ENCODE measurements around the gene ASH1L. TPM values are rescaled to one million over a fixed set of nuclear protein-coding genes. Genes with fewer than 3 reads are reported as not detected.
"Not testable (repeated sequence)": the region's sequence is repeated elsewhere in the genome, so short reads cannot be mapped to it uniquely, and the experiment has no call there.

The ASH1L gene
- polyA plus RNA-seq, 4 donors, result 3.5 to 30.9 (median 6.5) TPM

DNA sequence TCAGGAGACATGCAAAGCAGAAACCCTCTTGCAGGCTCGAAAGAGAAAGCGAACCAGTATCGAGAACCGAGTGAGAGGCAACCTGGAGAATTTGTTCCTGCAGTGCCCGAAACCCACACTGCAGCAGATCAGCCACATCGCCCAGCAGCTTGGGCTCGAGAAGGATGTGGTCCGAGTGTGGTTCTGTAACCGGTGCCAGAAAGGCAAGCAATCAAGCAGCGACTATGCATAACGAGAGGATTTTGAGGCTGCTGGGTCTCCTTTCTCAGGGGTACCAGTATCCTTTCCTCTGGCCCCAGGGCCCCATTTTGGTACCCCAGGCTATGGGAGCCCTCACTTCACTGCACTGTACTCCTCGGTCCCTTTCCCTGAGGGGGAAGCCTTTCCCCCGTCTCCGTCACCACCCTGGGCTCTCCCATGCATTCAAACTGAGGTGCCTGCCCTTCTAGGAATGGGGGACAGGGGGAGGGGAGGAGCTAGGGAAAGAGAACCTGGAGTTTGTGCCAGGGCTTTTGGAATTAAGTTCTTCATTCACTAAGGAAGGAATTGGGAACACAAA, 128.7 kb downstream of the ASH1L start:
- not testable (repeated sequence) for H3K4me1 ChIP-seq (ENCODE audit: control insufficient read depth in 3 of 3, insufficient read depth in 2 of 3, low read depth in 1 of 3, low read length in 2 of 3); H3K27ac ChIP-seq (ENCODE audit: low read depth in 1 of 3, low read length in 2 of 3); FAIRE-seq; H3K9me3 ChIP-seq (ENCODE audit: control insufficient read depth in 2 of 2, insufficient read depth in 1 of 2, low read depth in 1 of 2, low read length in 1 of 2); H3K4me3 ChIP-seq (ENCODE audit: low read depth in 1 of 3, low read length in 3 of 3); H3K27me3 ChIP-seq (ENCODE audit: control insufficient read depth in 3 of 3, insufficient read depth in 3 of 3, low read length in 3 of 3); DNase-seq
- H3K36me3 ChIP-seq (ENCODE audit: control insufficient read depth in 3 of 3, insufficient read depth in 2 of 3, low read depth in 1 of 3, low read length in 3 of 3), result peaks cover 12 to 54% (median 14%) of the 10 kb centered on the region in 3 donors
- 91 to 97% (median 95%) methylated on average over 14 of the region's 14 CpGs for WGBS, 3 donors

DNA sequence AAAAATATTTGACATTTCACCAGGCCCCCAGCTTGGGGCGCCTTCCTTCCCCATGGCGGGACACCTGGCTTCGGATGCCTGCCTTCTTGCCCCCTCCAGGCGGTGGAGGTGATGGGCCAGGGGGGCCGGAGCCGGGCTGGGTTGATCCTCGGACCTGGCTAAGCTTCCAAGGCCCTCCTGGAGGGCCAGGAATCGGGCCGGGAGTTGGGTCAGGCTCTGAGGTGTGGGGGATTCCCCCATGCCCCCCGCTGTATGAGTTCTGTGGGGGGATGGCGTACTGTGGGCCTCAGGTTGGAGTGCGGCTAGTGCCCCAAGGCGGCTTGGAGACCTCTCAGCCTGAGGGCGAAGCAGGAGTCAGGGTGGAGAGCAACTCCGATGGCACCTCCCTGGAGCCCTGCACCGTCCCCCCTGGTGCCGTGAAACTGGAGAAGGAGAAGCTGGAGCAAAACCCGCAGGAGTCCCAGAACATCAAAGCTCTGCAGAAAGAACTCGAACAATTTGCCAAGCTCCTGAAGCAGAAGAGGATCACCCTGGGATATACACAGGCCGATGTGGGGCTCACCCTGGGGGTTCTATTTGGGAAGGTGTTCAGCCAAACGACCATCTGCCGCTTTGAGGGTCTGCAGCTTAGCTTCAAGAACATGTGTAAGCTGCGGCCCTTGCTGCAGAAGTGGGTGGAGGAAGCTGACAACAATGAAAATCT, 129.3 kb downstream of the ASH1L start:
- 94 to 96% (median 95%) methylated on average over 19 to 23 of the region's 23 CpGs for WGBS, 3 donors
- H3K4me1 ChIP-seq (ENCODE audit: control insufficient read depth in 3 of 3, insufficient read depth in 2 of 3, low read depth in 1 of 3, low read length in 2 of 3); DNase-seq; H3K9me3 ChIP-seq (ENCODE audit: control insufficient read depth in 2 of 2, insufficient read depth in 1 of 2, low read depth in 1 of 2, low read length in 1 of 2); H3K4me3 ChIP-seq (ENCODE audit: low read depth in 1 of 3, low read length in 3 of 3); H3K27me3 ChIP-seq (ENCODE audit: control insufficient read depth in 3 of 3, insufficient read depth in 3 of 3, low read length in 3 of 3); FAIRE-seq; H3K27ac ChIP-seq (ENCODE audit: low read depth in 1 of 3, low read length in 2 of 3): not testable (repeated sequence)
- H3K36me3 ChIP-seq (ENCODE audit: control insufficient read depth in 3 of 3, insufficient read depth in 2 of 3, low read depth in 1 of 3, low read length in 3 of 3), result peaks cover 8 to 50% (median 8%) of the 10 kb centered on the region in 3 donors

DNA sequence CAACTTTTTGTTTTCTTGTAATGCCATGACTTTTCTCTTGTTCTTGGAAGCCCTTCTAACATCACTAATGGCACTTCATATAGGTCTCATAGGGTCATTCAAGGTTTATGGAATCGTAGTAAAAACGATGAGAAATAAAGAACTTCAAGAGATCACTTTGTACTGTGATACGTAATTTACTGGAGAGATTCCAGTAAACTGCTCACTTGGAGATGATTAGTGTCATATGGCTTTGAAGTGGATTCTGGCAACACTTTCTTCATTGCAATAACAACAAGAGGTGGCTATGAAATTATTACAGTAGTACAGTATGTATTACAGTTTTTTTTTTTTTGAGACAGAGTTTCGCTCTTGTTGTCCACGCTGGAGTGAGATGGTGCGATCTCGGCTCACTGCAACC, 138.5 kb downstream of the ASH1L start:
- peaks cover 0 to 43% (median 6%) of the 10 kb centered on the region in 3 donors for H3K36me3 ChIP-seq (ENCODE audit: control insufficient read depth in 3 of 3, insufficient read depth in 2 of 3, low read depth in 1 of 3, low read length in 3 of 3)
- FAIRE-seq (no peak), DNase-seq (no peak)
- H3K4me1 ChIP-seq (ENCODE audit: control insufficient read depth in 3 of 3, insufficient read depth in 2 of 3, low read depth in 1 of 3, low read length in 2 of 3), result no peaks in the 10 kb centered on the region
- H3K4me3 ChIP-seq (ENCODE audit: low read depth in 1 of 3, low read length in 3 of 3), result no peak overlapping the region
- 85 to 95% (median 94%) methylated on average over 7 of the region's 7 CpGs for WGBS, 3 donors
- H3K27ac ChIP-seq (ENCODE audit: low read depth in 1 of 3, low read length in 2 of 3), result no peak overlapping the region
- no peaks in the 10 kb centered on the region for H3K27me3 ChIP-seq (ENCODE audit: control insufficient read depth in 3 of 3, insufficient read depth in 3 of 3, low read length in 3 of 3)
- no peaks in the 10 kb centered on the region for H3K9me3 ChIP-seq (ENCODE audit: control insufficient read depth in 2 of 2, insufficient read depth in 1 of 2, low read depth in 1 of 2, low read length in 1 of 2)

DNA sequence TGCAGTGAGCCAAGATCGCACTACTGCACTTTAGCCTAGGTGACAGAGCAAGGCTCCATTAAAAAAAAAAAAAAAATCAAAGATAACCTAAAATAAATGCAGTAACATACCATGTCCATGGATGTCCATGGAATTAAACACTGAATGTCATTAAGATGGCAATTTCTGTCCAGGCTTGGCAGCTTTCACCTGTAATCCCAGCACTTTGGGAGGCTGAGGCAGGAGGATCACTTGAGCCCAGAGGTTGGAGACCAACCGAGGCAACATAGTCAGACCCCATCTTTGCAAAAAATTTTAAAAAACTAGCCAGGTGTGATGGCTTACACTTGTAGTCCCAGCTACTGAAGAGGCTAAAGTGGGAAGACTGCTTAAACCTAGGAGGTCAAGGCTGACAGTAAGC, 141.8 kb downstream of the ASH1L start:
- 100% methylated on average over 2 of the region's 2 CpGs for WGBS, 3 donors
- H3K36me3 ChIP-seq (ENCODE audit: control insufficient read depth in 3 of 3, insufficient read depth in 2 of 3, low read depth in 1 of 3, low read length in 3 of 3), result peaks cover 0 to 38% (median 4%) of the 10 kb centered on the region in 3 donors
- no peak overlapping the region for H3K27ac ChIP-seq (ENCODE audit: low read depth in 1 of 3, low read length in 2 of 3)
- H3K4me1 ChIP-seq (ENCODE audit: control insufficient read depth in 3 of 3, insufficient read depth in 2 of 3, low read depth in 1 of 3, low read length in 2 of 3), result no peaks in the 10 kb centered on the region
- FAIRE-seq, result no peak
- H3K9me3 ChIP-seq (ENCODE audit: control insufficient read depth in 2 of 2, insufficient read depth in 1 of 2, low read depth in 1 of 2, low read length in 1 of 2), result no peaks in the 10 kb centered on the region
- no peak overlapping the region for H3K4me3 ChIP-seq (ENCODE audit: low read depth in 1 of 3, low read length in 3 of 3)
- H3K27me3 ChIP-seq (ENCODE audit: control insufficient read depth in 3 of 3, insufficient read depth in 3 of 3, low read length in 3 of 3), result no peaks in the 10 kb centered on the region
- no peak for DNase-seq

DNA sequence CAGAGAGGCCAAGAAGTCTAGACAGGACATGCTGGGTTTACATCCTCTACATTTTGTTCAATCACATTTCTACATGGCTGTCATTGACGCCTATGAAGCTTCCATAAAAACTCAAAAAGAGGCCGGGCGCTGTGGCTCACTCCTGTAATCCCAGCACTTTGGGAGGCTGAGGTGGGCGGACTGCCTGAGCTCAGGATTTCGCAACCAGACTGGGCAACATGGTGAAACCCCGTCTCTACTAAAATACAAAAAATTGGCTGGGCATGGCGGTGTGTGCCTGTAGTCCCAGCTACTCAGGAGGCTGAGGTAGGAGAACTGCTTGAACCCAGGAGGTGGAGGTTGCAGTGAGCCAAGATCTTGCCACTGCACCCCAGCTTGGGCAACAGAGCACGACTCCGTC, 150.8 kb downstream of the ASH1L start:
- peaks cover 0 to 27% (median 13%) of the 10 kb centered on the region in 3 donors for H3K36me3 ChIP-seq (ENCODE audit: control insufficient read depth in 3 of 3, insufficient read depth in 2 of 3, low read depth in 1 of 3, low read length in 3 of 3)
- FAIRE-seq, DNase-seq: not testable (repeated sequence)

DNA sequence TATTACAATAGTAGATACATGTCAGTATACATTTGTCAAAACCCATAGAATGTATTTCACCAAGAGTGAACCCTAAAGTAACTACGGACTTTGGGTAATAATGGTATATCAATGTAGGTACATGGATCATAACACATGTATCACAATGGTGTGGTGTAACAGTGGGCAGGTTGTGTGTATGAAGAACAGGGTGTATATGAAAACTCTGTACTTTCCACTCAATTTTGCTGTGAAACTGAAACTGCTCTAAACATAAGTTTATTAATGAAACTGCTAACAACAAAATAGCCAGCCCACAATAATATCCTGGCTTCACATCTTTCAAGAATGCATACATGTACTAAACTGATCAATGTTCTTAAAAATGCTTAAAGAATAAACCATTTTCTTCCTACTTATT, 151.7 kb downstream of the ASH1L start:
- peaks cover 0 to 25% (median 13%) of the 10 kb centered on the region in 3 donors for H3K36me3 ChIP-seq (ENCODE audit: control insufficient read depth in 3 of 3, insufficient read depth in 2 of 3, low read depth in 1 of 3, low read length in 3 of 3)
- no peak overlapping the region for H3K27ac ChIP-seq (ENCODE audit: low read depth in 1 of 3, low read length in 2 of 3)
- H3K4me1 ChIP-seq (ENCODE audit: control insufficient read depth in 3 of 3, insufficient read depth in 2 of 3, low read depth in 1 of 3, low read length in 2 of 3), result no peaks in the 10 kb centered on the region
- no peak overlapping the region for H3K4me3 ChIP-seq (ENCODE audit: low read depth in 1 of 3, low read length in 3 of 3)
- DNase-seq, result no peak
- no peaks in the 10 kb centered on the region for H3K27me3 ChIP-seq (ENCODE audit: control insufficient read depth in 3 of 3, insufficient read depth in 3 of 3, low read length in 3 of 3)
- FAIRE-seq, result no peak
- WGBS, 3 donors, result 89 to 98% (median 97%) methylated on average over 1 of the region's 1 CpG
- H3K9me3 ChIP-seq (ENCODE audit: control insufficient read depth in 2 of 2, insufficient read depth in 1 of 2, low read depth in 1 of 2, low read length in 1 of 2), result no peaks in the 10 kb centered on the region

More for the DNA sequence above, 150.8 kb downstream of the ASH1L start:
- not testable (repeated sequence) for H3K4me3 ChIP-seq (ENCODE audit: low read depth in 1 of 3, low read length in 3 of 3); H3K27ac ChIP-seq (ENCODE audit: low read depth in 1 of 3, low read length in 2 of 3); H3K4me1 ChIP-seq (ENCODE audit: control insufficient read depth in 3 of 3, insufficient read depth in 2 of 3, low read depth in 1 of 3, low read length in 2 of 3); H3K9me3 ChIP-seq (ENCODE audit: control insufficient read depth in 2 of 2, insufficient read depth in 1 of 2, low read depth in 1 of 2, low read length in 1 of 2); H3K27me3 ChIP-seq (ENCODE audit: control insufficient read depth in 3 of 3, insufficient read depth in 3 of 3, low read length in 3 of 3)
- 94 to 97% (median 94%) methylated on average over 8 to 9 of the region's 9 CpGs for WGBS, 3 donors

DNA sequence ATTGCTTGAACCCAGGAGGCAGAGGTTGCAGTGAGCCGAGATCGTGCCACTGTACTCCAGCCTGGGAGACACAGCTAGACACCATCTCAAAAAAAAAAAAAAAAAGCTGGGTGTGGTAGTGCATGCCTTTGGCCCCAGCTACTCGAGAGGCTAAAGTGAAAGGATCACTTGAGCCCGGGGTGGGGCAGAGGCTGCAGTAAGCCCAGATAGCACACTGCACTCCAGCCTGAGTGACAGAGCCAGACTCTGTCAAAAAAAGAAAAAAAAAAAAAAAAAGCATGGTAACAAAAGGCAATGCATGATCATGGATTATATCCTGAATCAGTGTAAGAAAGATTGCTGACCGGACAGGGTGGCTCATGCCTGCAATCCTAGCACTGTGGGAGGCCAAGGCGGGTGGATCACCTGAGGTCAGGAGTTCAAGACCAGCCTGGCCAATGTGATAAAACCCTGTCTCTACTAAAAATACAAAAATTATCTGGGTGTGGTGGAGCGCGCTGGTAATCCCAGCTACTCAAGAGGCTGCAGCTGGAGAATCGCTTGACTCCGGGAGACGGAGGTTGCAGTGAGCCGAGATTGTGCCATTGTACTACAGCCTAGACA, 165.6 kb downstream of the ASH1L start:
- FAIRE-seq (no peak), DNase-seq (peak; percentile 45 to 87)
- peaks cover 0 to 2% of the 10 kb centered on the region in 2 donors for H3K9me3 ChIP-seq (ENCODE audit: control insufficient read depth in 2 of 2, insufficient read depth in 1 of 2, low read depth in 1 of 2, low read length in 1 of 2)
- WGBS, 3 donors, result 59 to 80% (median 67%) methylated on average over 10 to 12 of the region's 12 CpGs
- no peak overlapping the region for H3K4me3 ChIP-seq (ENCODE audit: low read depth in 1 of 3, low read length in 3 of 3)
- H3K27me3 ChIP-seq (ENCODE audit: control insufficient read depth in 3 of 3, insufficient read depth in 3 of 3, low read length in 3 of 3), result no peaks in the 10 kb centered on the region
- H3K4me1 ChIP-seq (ENCODE audit: control insufficient read depth in 3 of 3, insufficient read depth in 2 of 3, low read depth in 1 of 3, low read length in 2 of 3), result no peaks in the 10 kb centered on the region
- H3K27ac ChIP-seq (ENCODE audit: low read depth in 1 of 3, low read length in 2 of 3), result no peak overlapping the region
- H3K36me3 ChIP-seq (ENCODE audit: control insufficient read depth in 3 of 3, insufficient read depth in 2 of 3, low read depth in 1 of 3, low read length in 3 of 3), result peaks cover 10 to 39% (median 12%) of the 10 kb centered on the region in 3 donors

DNA sequence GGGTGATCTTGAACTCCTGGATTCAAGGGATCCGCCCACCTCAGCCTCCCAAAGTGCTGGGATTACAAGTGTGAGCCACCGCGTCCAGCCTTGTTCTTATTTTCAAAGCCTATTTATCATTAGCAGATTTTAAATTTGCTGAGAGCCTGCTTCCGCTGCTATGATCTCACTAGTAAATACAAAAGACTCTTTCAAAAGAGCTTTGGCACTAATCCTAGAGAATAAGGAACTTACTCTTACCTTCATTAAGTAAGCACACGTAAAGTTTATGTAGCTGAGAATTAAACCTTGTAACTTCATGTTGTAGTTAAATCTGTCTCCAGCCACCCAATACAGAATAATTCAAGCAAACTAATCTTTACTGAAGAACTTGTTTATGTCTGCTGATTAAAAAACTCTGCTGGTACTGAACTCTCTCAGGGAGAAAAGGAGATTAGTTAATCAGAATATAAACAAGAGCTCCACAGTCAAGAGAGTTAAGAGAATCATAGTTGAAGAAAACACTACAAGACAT, 169.6 kb downstream of the ASH1L start:
- Histone ChIP-seq H3K36me3 (ENCODE audit: control insufficient read depth in 3 of 3, insufficient read depth in 2 of 3, low read depth in 1 of 3, low read length in 3 of 3) (peaks cover 6 to 46% (median 13%) of the 10 kb centered on the region in 3 donors), H3K4me3 (ENCODE audit: low read depth in 1 of 3, low read length in 3 of 3) (no peak overlapping the region), H3K27ac (ENCODE audit: low read depth in 1 of 3, low read length in 2 of 3) (no peak overlapping the region), H3K4me1 (ENCODE audit: control insufficient read depth in 3 of 3, insufficient read depth in 2 of 3, low read depth in 1 of 3, low read length in 2 of 3) (no peaks in the 10 kb centered on the region), H3K9me3 (ENCODE audit: control insufficient read depth in 2 of 2, insufficient read depth in 1 of 2, low read depth in 1 of 2, low read length in 1 of 2) (peaks cover 0 to 9% of the 10 kb centered on the region in 2 donors), H3K27me3 (ENCODE audit: control insufficient read depth in 3 of 3, insufficient read depth in 3 of 3, low read length in 3 of 3) (no peaks in the 10 kb centered on the region)
- no peak for DNase-seq
- no peak for FAIRE-seq
- WGBS, 3 donors, result 22 to 54% (median 39%) methylated on average over 5 of the region's 5 CpGs
